ENCODE measurements around the gene GPR18. TPM values are rescaled to one million over a fixed set of nuclear protein-coding genes. Genes with fewer than 3 reads are reported as not detected.
"Not testable (repeated sequence)": the region's sequence is repeated elsewhere in the genome, so short reads cannot be mapped to it uniquely, and the experiment has no call there.

GPR18 gene
- total and polyA plus RNA-seq, 7 experiments from 2014 or later: 11.5 to 40.4 (median 27.9) TPM

DNA sequence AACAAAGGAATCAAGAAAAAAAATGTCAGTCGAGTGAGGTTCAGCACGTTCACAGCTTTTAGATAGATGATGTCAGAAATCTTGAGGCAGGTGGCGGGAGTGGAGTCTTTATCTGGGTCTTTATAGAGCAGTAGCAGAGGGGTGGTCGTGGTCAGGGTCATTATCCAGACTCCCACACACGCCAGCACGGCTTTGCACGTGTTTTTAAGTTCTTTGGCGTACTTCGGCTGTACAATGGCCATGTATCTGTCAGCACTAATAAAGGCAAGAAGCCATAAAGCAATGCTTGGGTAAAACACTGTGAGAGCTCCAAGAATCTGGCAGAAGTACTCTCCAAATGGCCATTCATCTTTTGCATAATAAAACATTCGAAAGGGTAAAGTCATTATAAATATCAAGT lies 2.9 kb downstream of the GPR18 start:
- peaks cover 34 to 42% of the 10 kb centered on the region in 2 donors for H3K4me1 ChIP-seq (ENCODE audit: control insufficient read depth in 2 of 2, insufficient read depth in 2 of 2, low read length in 2 of 2)
- ChIA-PET POLR2A (interaction anchor here (0.6 to 4.3 kb wide), 14 partner anchors 11 to 401 kb away, joined by 3 to 97 read pairs (median 6); partner anchors contain the start of gene UBAC2), CTCF (interaction anchor here (0.7 to 3.0 kb wide), 10 partner anchors 11 to 689 kb away, joined by 3 to 18 read pairs (median 4); partner anchors contain the start of gene UBAC2)
- H3K4me3 ChIP-seq (ENCODE audit: low read length): peak overlapping the region; percentile 49
- no peak for ATAC-seq
- H3K27ac Mint-ChIP-seq: peak overlapping the region in 8 of 9 donors; percentile 44 to 93 (median 84)
- H3K36me3 ChIP-seq (ENCODE audit: control insufficient read depth in 2 of 3, insufficient read depth in 3 of 3, low read length in 3 of 3): peaks cover 5 to 23% (median 14%) of the 10 kb centered on the region in 3 experiments
- peak overlapping the region; percentile 23 to 98 (median 88) for H3K4me3 Mint-ChIP-seq
- H3K9me3 ChIP-seq (ENCODE audit: control insufficient read depth in 2 of 3, low read length in 3 of 3): no peaks in the 10 kb centered on the region
- no peaks in the 10 kb centered on the region for H3K27me3 Mint-ChIP-seq
- intact Hi-C loops (cut with micrococcal nuclease): loop anchor here in 1 of 2 donors (5.0 kb wide), 2 partner anchors 168 to 203 kb away; no protein-coding TSS in a partner anchor
- H3K4me1 Mint-ChIP-seq: peaks cover 38 to 80% (median 65%) of the 10 kb centered on the region in 7 donors
- no peaks in the 10 kb centered on the region for H3K27me3 ChIP-seq (ENCODE audit: control insufficient read depth in 2 of 2, insufficient read depth in 2 of 2, low read length in 2 of 2)
- H3K9me3 Mint-ChIP-seq: peaks cover 0 to 9% (median 0%) of the 10 kb centered on the region in 11 donors
- H3K27ac ChIP-seq (ENCODE audit: low read depth, low read length): peak overlapping the region; percentile 81
- no peak for DNase-seq
- peaks cover 10 to 52% (median 37%) of the 10 kb centered on the region in 5 donors for H3K36me3 Mint-ChIP-seq

DNA sequence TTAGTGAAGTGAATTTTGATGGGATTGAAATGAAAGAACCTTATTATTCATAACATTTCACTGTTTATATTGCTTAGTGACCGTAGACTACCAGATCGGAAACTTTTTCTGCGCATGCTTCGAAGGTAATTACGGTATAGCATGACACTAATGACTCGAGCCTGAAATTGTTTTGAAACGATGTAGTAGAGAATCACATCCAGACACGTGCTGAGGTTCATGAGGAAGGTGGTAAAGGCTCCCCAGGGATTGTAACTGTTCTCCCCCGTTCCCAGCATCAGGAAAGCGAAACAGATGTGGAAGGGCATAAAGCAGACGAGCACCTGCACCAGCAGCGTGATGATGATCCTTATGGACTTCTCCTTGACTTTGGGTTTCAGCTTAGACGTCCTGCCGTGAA lies 3.3 kb downstream of the GPR18 start:
- peaks cover 0 to 9% (median 0%) of the 10 kb centered on the region in 11 donors for H3K9me3 Mint-ChIP-seq
- H3K4me1 Mint-ChIP-seq: peaks cover 38 to 80% (median 65%) of the 10 kb centered on the region in 7 donors
- peaks cover 5 to 23% (median 14%) of the 10 kb centered on the region in 3 experiments for H3K36me3 ChIP-seq (ENCODE audit: control insufficient read depth in 2 of 3, insufficient read depth in 3 of 3, low read length in 3 of 3)
- no peak for DNase-seq
- H3K4me3 ChIP-seq (ENCODE audit: low read length): peak overlapping the region; percentile 49
- POLR2A ChIA-PET: interaction anchor here (1.0 to 4.3 kb wide), 9 partner anchors 16 to 402 kb away, joined by 3 to 97 read pairs (median 8); partner anchors contain the start of gene UBAC2
- H3K9me3 ChIP-seq (ENCODE audit: control insufficient read depth in 2 of 3, low read length in 3 of 3): no peaks in the 10 kb centered on the region
- CTCF ChIA-PET: interaction anchor here (0.7 to 3.0 kb wide), 6 partner anchors 11 to 688 kb away, joined by 3 to 18 read pairs (median 4); partner anchors contain the start of gene UBAC2
- intact Hi-C loops (cut with micrococcal nuclease): loop anchor here in 1 of 2 donors (5.0 kb wide), 2 partner anchors 168 to 203 kb away; no protein-coding TSS in a partner anchor
- peaks cover 10 to 52% (median 35%) of the 10 kb centered on the region in 5 donors for H3K36me3 Mint-ChIP-seq
- ATAC-seq: no peak
- peaks cover 33 to 38% of the 10 kb centered on the region in 2 donors for H3K4me1 ChIP-seq (ENCODE audit: control insufficient read depth in 2 of 2, insufficient read depth in 2 of 2, low read length in 2 of 2)
- H3K27me3 Mint-ChIP-seq: no peaks in the 10 kb centered on the region
- H3K27ac Mint-ChIP-seq: peak overlapping the region in 8 of 9 donors; percentile 44 to 93 (median 84)
- peak overlapping the region; percentile 81 for H3K27ac ChIP-seq (ENCODE audit: low read depth, low read length)
- no peaks in the 10 kb centered on the region for H3K27me3 ChIP-seq (ENCODE audit: control insufficient read depth in 2 of 2, insufficient read depth in 2 of 2, low read length in 2 of 2)
- H3K4me3 Mint-ChIP-seq: peak overlapping the region; percentile 23 to 98 (median 88)

- H3K4me1 Mint-ChIP-seq: peaks cover 37 to 78% (median 63%) of the 10 kb centered on the region in 7 donors
- H3K4me3 Mint-ChIP-seq: peak overlapping the region in 4 of 10 donors; percentile 2 to 44 (median 27)
- H3K4me3 ChIP-seq (ENCODE audit: low read length): no peak overlapping the region
- H3K36me3 ChIP-seq (ENCODE audit: control insufficient read depth in 2 of 3, insufficient read depth in 3 of 3, low read length in 3 of 3): peaks cover 5 to 38% (median 14%) of the 10 kb centered on the region in 3 experiments
- intact Hi-C loops (cut with micrococcal nuclease): loop anchor here in 1 of 2 donors (1.0 kb wide), 2 partner anchors 8 to 12 kb away; no protein-coding TSS in a partner anchor
- peak overlapping the region; percentile 48 for H3K27ac ChIP-seq (ENCODE audit: low read depth, low read length)
- ChIA-PET CTCF (interaction anchor here (1.0 to 1.6 kb wide), 3 partner anchors 14 to 75 kb away, joined by 3 to 5 read pairs (median 3); no protein-coding TSS in a partner anchor), POLR2A (interaction anchor here (0.9 to 2.1 kb wide), 9 partner anchors 9 to 165 kb away, joined by 3 to 12 read pairs (median 6); partner anchors contain the start of gene UBAC2)
- peaks cover 14 to 66% (median 56%) of the 10 kb centered on the region in 5 donors for H3K36me3 Mint-ChIP-seq
- H3K9me3 Mint-ChIP-seq: peaks cover 0 to 9% (median 3%) of the 10 kb centered on the region in 11 donors
- H3K4me1 ChIP-seq (ENCODE audit: control insufficient read depth in 2 of 2, insufficient read depth in 2 of 2, low read length in 2 of 2): peaks cover 19 to 30% of the 10 kb centered on the region in 2 donors
- H3K27ac Mint-ChIP-seq: peak overlapping the region in 7 of 9 donors; percentile 70 to 94 (median 79)
- H3K27me3 ChIP-seq (ENCODE audit: control insufficient read depth in 2 of 2, insufficient read depth in 2 of 2, low read length in 2 of 2): no peaks in the 10 kb centered on the region
- ATAC-seq (no peak), DNase-seq (no peak)
- no peaks in the 10 kb centered on the region for H3K27me3 Mint-ChIP-seq
- H3K9me3 ChIP-seq (ENCODE audit: control insufficient read depth in 2 of 3, low read length in 3 of 3): no peaks in the 10 kb centered on the region
Measured at GRCh38 chr13:99251921-99252320, 6.3 kb downstream of the GPR18 start.

GRCh38 chr13:99250982-99251825 lies 7.0 kb downstream of the GPR18 start:
- H3K27ac ChIP-seq (ENCODE audit: low read depth, low read length): peak overlapping the region; percentile 48
- CTCF ChIA-PET: interaction anchor here (0.6 to 1.6 kb wide), 4 partner anchors 15 to 74 kb away, joined by 3 to 5 read pairs (median 4); no protein-coding TSS in a partner anchor
- ATAC-seq (no peak), DNase-seq (no peak)
- H3K4me3 ChIP-seq (ENCODE audit: low read length): no peak overlapping the region
- peaks cover 0 to 9% (median 3%) of the 10 kb centered on the region in 11 donors for H3K9me3 Mint-ChIP-seq
- H3K27ac Mint-ChIP-seq: peak overlapping the region; percentile 26 to 94 (median 78)
- peaks cover 19 to 30% of the 10 kb centered on the region in 2 donors for H3K4me1 ChIP-seq (ENCODE audit: control insufficient read depth in 2 of 2, insufficient read depth in 2 of 2, low read length in 2 of 2)
- intact Hi-C loops (cut with micrococcal nuclease): loop anchor here (1.0 kb wide), 1 partner anchor 7 kb away; the partner anchor contains the start of gene GPR18 (in 2 of the 2)
- peaks cover 37 to 73% (median 70%) of the 10 kb centered on the region in 7 donors for H3K4me1 Mint-ChIP-seq
- peaks cover 5 to 42% (median 14%) of the 10 kb centered on the region in 3 experiments for H3K36me3 ChIP-seq (ENCODE audit: control insufficient read depth in 2 of 3, insufficient read depth in 3 of 3, low read length in 3 of 3)
- POLR2A ChIA-PET: interaction anchor here (0.9 to 2.1 kb wide), 10 partner anchors 9 to 164 kb away, joined by 3 to 12 read pairs (median 5); partner anchors contain the start of gene UBAC2
- H3K36me3 Mint-ChIP-seq: peaks cover 14 to 64% (median 60%) of the 10 kb centered on the region in 5 donors
- H3K4me3 Mint-ChIP-seq: peak overlapping the region in 7 of 10 donors; percentile 2 to 64 (median 30)
- H3K27me3 Mint-ChIP-seq: no peaks in the 10 kb centered on the region
- H3K27me3 ChIP-seq (ENCODE audit: control insufficient read depth in 2 of 2, insufficient read depth in 2 of 2, low read length in 2 of 2): no peaks in the 10 kb centered on the region
- no peaks in the 10 kb centered on the region for H3K9me3 ChIP-seq (ENCODE audit: control insufficient read depth in 2 of 3, low read length in 3 of 3)

DNA sequence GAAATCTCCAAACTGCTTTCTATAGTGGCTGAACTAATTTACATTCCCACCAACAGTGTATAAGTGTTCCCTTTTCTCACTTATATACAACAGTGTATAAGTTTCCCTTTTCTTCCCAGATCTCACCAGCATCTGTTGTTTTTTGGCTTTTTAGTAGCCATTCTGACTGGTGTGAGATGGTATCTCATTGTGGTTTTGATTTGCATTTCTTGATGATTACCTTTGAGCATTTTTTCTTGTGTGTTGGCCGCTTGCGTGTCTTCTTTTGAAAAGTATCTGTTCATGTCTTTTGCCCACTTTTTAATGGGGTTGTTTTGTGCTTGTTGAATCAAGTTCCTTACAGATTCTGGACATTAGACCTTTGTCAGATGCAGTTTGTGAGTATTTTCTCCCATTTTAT lies 8.6 kb downstream of the GPR18 start:
- H3K27me3 Mint-ChIP-seq; DNase-seq; ATAC-seq; H3K27me3 ChIP-seq (ENCODE audit: control insufficient read depth in 2 of 2, insufficient read depth in 2 of 2, low read length in 2 of 2); H3K9me3 Mint-ChIP-seq; H3K9me3 ChIP-seq (ENCODE audit: control insufficient read depth in 2 of 3, low read length in 3 of 3); H3K27ac ChIP-seq (ENCODE audit: low read depth, low read length); CTCF ChIA-PET; H3K4me3 ChIP-seq (ENCODE audit: low read length): not testable (repeated sequence)
- peak overlapping the region in 1 of 10 donors; percentile 22 for H3K4me3 Mint-ChIP-seq
- peaks cover 26 to 67% (median 61%) of the 10 kb centered on the region in 7 donors for H3K4me1 Mint-ChIP-seq
- H3K27ac Mint-ChIP-seq: peak overlapping the region in 8 of 9 donors; percentile 14 to 89 (median 58)
- intact Hi-C loops (cut with micrococcal nuclease): loop anchor here (1.0 kb wide), 1 partner anchor 9 kb away; the partner anchor contains the start of gene GPR18 (in 2 of the 2)
- H3K36me3 Mint-ChIP-seq: peaks cover 8 to 57% (median 52%) of the 10 kb centered on the region in 5 donors
- peaks cover 0 to 33% (median 8%) of the 10 kb centered on the region in 3 experiments for H3K36me3 ChIP-seq (ENCODE audit: control insufficient read depth in 2 of 3, insufficient read depth in 3 of 3, low read length in 3 of 3)
- peaks cover 8 to 16% of the 10 kb centered on the region in 2 donors for H3K4me1 ChIP-seq (ENCODE audit: control insufficient read depth in 2 of 2, insufficient read depth in 2 of 2, low read length in 2 of 2)
- POLR2A ChIA-PET: interaction anchor here (1.4 kb wide), 1 partner anchor 11 kb away, joined by 4 read pairs; no protein-coding TSS in a partner anchor
